D721Med (cell line): ENCODE data around the gene PHC3.

Source experiments
- DNase-seq: peaks from one replicate; pipeline ENCODE4 v3.0.0; 2011; ENCODE audit warnings: low spot score; ENCODE audit not compliant: insufficient read length
- FAIRE-seq: peaks from 2 replicates; lab custom pipeline; 2011; peaks lifted over from hg19 to GRCh38; lab: Jason Lieb, UNC
- CTCF ChIP-seq: IDR thresholded peaks from 2 replicates; pipeline ENCODE4 v1.5.1; 2012; ENCODE audit warnings: mild to moderate bottlenecking, control low read depth; ENCODE audit not compliant: insufficient read depth; ENCODE audit errors: missing control alignments

PHC3 gene

DNA sequence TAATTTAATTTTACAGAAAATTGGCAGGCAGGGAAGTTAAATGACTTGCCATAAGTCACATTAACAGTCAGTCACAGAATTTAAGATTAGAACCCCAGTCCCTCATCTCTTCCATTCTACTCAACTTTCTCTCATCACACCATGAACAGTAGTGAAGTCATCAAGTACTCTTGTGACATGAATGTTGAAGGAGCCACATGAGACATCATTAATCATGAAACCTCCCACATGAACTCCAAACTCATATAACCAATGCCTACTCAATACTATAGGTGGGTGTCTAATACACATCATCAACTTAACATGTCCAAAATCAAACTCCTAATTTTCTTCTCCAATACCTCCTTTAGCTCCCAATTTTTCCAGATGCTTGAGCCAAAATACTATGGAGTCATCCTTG, 19.5 kb downstream of the PHC3 start:
- DNase-seq (no peak), FAIRE-seq (no peak)
- TF ChIP-seq CTCF: no peak

DNA sequence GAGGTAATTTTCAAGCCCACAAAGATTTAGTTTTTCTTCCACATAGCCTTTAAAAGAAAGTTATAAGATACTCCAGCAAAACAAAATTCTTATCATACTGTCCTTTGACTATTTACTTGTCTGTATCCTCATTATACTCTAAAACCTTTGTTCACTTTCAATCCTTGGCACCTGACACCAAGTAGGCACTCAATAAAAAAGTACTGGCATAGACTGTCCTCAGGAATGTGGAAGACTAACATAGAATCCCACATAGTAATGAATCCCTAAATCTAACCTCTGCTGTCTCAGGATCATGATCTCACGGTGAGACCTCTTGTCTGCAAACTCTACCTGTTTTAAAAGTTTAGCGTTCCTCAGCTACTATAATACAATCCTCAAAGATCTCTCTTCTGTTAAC, 21.6 kb downstream of the PHC3 start:
- FAIRE-seq (no peak), DNase-seq (no peak)
- no peak for TF ChIP-seq CTCF

GRCh38 chr3:170159459-170159858, 22.1 kb downstream of the PHC3 start:
- no peak for TF ChIP-seq CTCF
- no peak for DNase-seq
- FAIRE-seq: no peak

- TF ChIP-seq CTCF: no peak
- FAIRE-seq (no peak), DNase-seq (no peak)
Measured at GRCh38 chr3:170155604-170156003, 25.9 kb downstream of the PHC3 start.

DNA sequence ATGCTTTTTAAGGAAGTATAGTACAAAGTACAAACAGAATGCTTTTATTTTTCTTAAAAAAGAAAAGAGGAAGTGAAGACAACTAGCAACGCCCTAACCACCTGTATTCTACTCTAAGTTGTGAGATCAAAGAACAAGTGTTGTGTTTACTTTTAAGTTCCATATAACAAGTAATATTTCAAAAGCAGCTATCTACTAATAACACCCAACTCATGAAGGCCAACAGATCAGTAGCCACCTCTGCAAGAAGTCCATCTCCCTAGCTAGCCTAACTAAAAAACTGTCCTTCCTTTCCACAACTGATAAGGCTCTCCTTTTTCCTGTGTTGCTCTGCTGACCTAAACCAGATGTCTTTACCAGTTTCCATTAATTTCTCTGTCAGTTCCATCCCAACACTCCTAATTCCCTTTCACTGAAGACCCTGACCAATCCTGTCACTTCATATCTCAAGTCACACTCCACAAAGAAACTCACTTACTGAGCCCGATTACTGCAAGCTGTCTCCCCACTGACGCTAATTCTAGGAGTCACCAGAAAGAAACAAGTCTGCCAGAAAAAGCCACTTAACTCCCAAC, 26.9 kb downstream of the PHC3 start:
- TF ChIP-seq CTCF: no peak
- DNase-seq: no peak
- no peak for FAIRE-seq

DNA sequence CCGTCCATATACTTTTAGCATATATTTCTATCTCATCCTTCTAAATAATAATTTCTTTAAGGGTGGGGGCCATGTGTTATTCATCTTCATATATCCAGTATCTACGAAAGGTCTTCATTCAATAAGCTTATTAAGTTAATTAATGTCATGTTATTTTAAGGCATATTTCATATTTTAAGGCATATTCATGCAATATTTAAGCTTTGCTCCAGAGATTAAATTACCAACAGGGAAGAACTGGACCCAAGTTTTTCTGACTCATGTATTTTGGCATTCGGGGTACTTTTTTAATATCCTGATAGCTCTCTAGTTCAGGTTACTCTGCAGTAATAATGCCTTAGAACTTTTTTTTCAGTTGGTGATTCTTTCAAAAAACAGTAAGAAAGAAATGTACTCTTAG, 27.4 kb downstream of the PHC3 start:
- DNase-seq (no peak), FAIRE-seq (no peak)
- no peak for TF ChIP-seq CTCF

- no peak for FAIRE-seq
- TF ChIP-seq CTCF: no peak
- DNase-seq: no peak
Measured at GRCh38 chr3:170151536-170151935, 30.0 kb downstream of the PHC3 start.
